MM.1S (cell line): ENCODE results near the gene RAD23A.
A peak's percentile ranks its signal among the peaks of the same experiment; 100 is the strongest.

Source experiments
- DNase-seq: peaks from one replicate; pipeline ENCODE4 v3.0.0-alpha.2; 2015
- H2AFZ ChIP-seq: fragments of 300-600 bp; sonication (generic); 2 replicates; pipeline ENCODE4 v1.6.0; 2016; ENCODE audit warnings: antibody characterized with exemption, low read length
- H3F3A ChIP-seq: fragments of 300-600 bp; sonication (generic); 2 replicates; pipeline ENCODE4 v1.6.1; 2016; ENCODE audit warnings: mild to moderate bottlenecking, antibody characterized with exemption, low read length, moderate library complexity, mixed read lengths; ENCODE audit not compliant: insufficient read depth
- H3K27ac ChIP-seq: fragments of 300-600 bp; sonication (generic); 2 replicates; pipeline ENCODE4 v1.5.1; 2016; ENCODE audit warnings: mild to moderate bottlenecking, low read length
- H3K27me3 ChIP-seq: fragments of 300-600 bp; sonication (generic); replicated peaks from 2 replicates; pipeline ENCODE4 v1.6.0; 2016; ENCODE audit warnings: low read length; ENCODE audit not compliant: insufficient read depth
- H3K36me3 ChIP-seq: fragments of 300-600 bp; sonication (generic); replicated peaks from 2 replicates; pipeline ENCODE4 v1.6.1; 2016; ENCODE audit warnings: mild to moderate bottlenecking, low read length, mixed read lengths; ENCODE audit not compliant: insufficient read depth
- H3K4me1 ChIP-seq: fragments of 300-600 bp; sonication (generic); 2 replicates; pipeline ENCODE4 v1.6.1; 2016; ENCODE audit warnings: low read length, mixed read lengths
- H3K4me2 ChIP-seq: fragments of 300-600 bp; sonication (generic); 2 replicates; pipeline ENCODE4 v1.6.0; 2016; ENCODE audit warnings: low read depth, low read length
- H3K4me3 ChIP-seq: fragments of 300-600 bp; sonication (generic); 2 replicates; pipeline ENCODE4 v1.5.1; 2016; ENCODE audit warnings: low read length, mixed read lengths
- H3K79me2 ChIP-seq: fragments of 300-600 bp; sonication (generic); 2 replicates; pipeline ENCODE4 v1.6.1; 2016; ENCODE audit warnings: mixed run types, low read length, mixed read lengths
- H3K9ac ChIP-seq: fragments of 300-600 bp; sonication (generic); 2 replicates; pipeline ENCODE4 v1.6.1; 2016; ENCODE audit warnings: low read length, mixed read lengths
- H3K9me2 ChIP-seq: fragments of 300-600 bp; sonication (generic); replicated peaks from 2 replicates; pipeline ENCODE4 v1.6.1; 2016; ENCODE audit warnings: mild to moderate bottlenecking, low read length, mixed read lengths; ENCODE audit not compliant: insufficient read depth
- H3K9me3 ChIP-seq: fragments of 300-600 bp; sonication (generic); replicated peaks from 2 replicates; pipeline ENCODE4 v1.6.1; 2016; ENCODE audit warnings: mild to moderate bottlenecking, low read length, mixed read lengths; ENCODE audit not compliant: insufficient read depth
- H4K20me1 ChIP-seq: fragments of 300-600 bp; sonication (generic); 2 replicates; pipeline ENCODE4 v1.6.1; 2016; ENCODE audit warnings: mild to moderate bottlenecking, low read length, moderate library complexity, mixed read lengths; ENCODE audit not compliant: insufficient read depth
- CTCF ChIP-seq: fragments of 300-600 bp; sonication (generic); IDR thresholded peaks from 2 replicates; pipeline ENCODE4 v1.5.1; 2016; ENCODE audit warnings: antibody characterized with exemption, low read length, mixed read lengths
- EZH2 ChIP-seq: fragments of 300-600 bp; sonication (generic); optimal IDR thresholded peaks from 2 replicates; pipeline ENCODE3; 2017; ENCODE audit warnings: low read depth, mild to moderate bottlenecking, antibody characterized with exemption, low read length, mixed read lengths
- EZH2phosphoT487 ChIP-seq: fragments of 300-600 bp; sonication (generic); IDR thresholded peaks from 2 replicates; pipeline ENCODE4 v1.6.1; 2018; ENCODE audit warnings: antibody characterized with exemption, low read length

RAD23A gene

GRCh38 chr19:12992729-12993128, 47.1 kb downstream of the RAD23A start:
- no peak for DNase-seq
- no peaks in the 10 kb centered on the region for H3K36me3 ChIP-seq
- no peaks in the 10 kb centered on the region for H3K79me2 ChIP-seq
- no peaks in the 10 kb centered on the region for H3F3A ChIP-seq
- peaks cover 43% of the 10 kb centered on the region for H3K27me3 ChIP-seq
- no peaks in the 10 kb centered on the region for H3K9me3 ChIP-seq
- TF ChIP-seq EZH2 (no peak), CTCF (no peak), EZH2phosphoT487 (no peak)
- no peaks in the 10 kb centered on the region for H4K20me1 ChIP-seq
- no peak overlapping the region for H2AFZ ChIP-seq
- H3K27ac ChIP-seq: no peak overlapping the region
- H3K4me2 ChIP-seq: no peak overlapping the region
- H3K4me3 ChIP-seq: no peak overlapping the region
- no peaks in the 10 kb centered on the region for H3K9me2 ChIP-seq
- no peak overlapping the region for H3K9ac ChIP-seq
- H3K4me1 ChIP-seq: peaks cover 5% of the 10 kb centered on the region

- Histone ChIP-seq H3K9ac (no peak overlapping the region), H4K20me1 (no peaks in the 10 kb centered on the region), H3K9me2 (no peaks in the 10 kb centered on the region), H3F3A (no peaks in the 10 kb centered on the region), H2AFZ (no peak overlapping the region), H3K27ac (no peak overlapping the region), H3K36me3 (no peaks in the 10 kb centered on the region), H3K4me1 (no peaks in the 10 kb centered on the region), H3K4me2 (no peak overlapping the region), H3K4me3 (no peak overlapping the region), H3K79me2 (no peaks in the 10 kb centered on the region), H3K27me3 (peaks cover 52% of the 10 kb centered on the region), H3K9me3 (no peaks in the 10 kb centered on the region)
- DNase-seq: no peak
- TF ChIP-seq EZH2 (no peak), EZH2phosphoT487 (no peak), CTCF (no peak)
These were observed 47.9 kb downstream of the RAD23A start for GRCh38 chr19:12993562-12993961.

GRCh38 chr19:12994701-12995595, 49.3 kb downstream of the RAD23A start, which contains the start of gene NFIX:
TSS of gene NFIX (plus strand) at chr19:12995475. CDS start at chr19:12995838, 363 bp downstream.
- no peaks in the 10 kb centered on the region for H3K9me3 ChIP-seq
- peak; percentile 54 for DNase-seq
- H3F3A ChIP-seq: no peaks in the 10 kb centered on the region
- TF ChIP-seq EZH2phosphoT487 (no peak), CTCF (no peak), EZH2 (no peak)
- H2AFZ ChIP-seq: no peak within 1 kb of the TSS
- no peaks in the 10 kb centered on the region for H3K79me2 ChIP-seq
- no peaks in the 10 kb centered on the region for H3K9me2 ChIP-seq
- no peaks in the 10 kb centered on the region for H3K4me1 ChIP-seq
- peak within 1 kb of the TSS; percentile 47; the same call in 1 of the 2 replicates for H3K4me3 ChIP-seq
- peak within 1 kb of the TSS; percentile 49; the same call in 1 of the 2 replicates for H3K4me2 ChIP-seq
- no peaks in the 10 kb centered on the region for H4K20me1 ChIP-seq
- no peak within 1 kb of the TSS for H3K27ac ChIP-seq
- H3K27me3 ChIP-seq: peaks cover 65% of the 10 kb centered on the region
- H3K36me3 ChIP-seq: no peaks in the 10 kb centered on the region
- no peak within 1 kb of the TSS for H3K9ac ChIP-seq
